Activated naive CD4-positive, alpha-beta T cell treated with anti-CD3 and anti-CD28 coated beads, Interleukin-2, amount 50 U/mL, for 24 hours (primary cell): ENCODE results near the gene PCSK6.
"Not testable (repeated sequence)": the region's sequence is repeated elsewhere in the genome, so short reads cannot be mapped to it uniquely, and the experiment has no call there.

Experiments
- H3K27ac Mint-ChIP-seq: one replicate; pipeline ENCODE4 v1.8.0; 2021; ENCODE audit warnings: mild to moderate bottlenecking, mixed read lengths
- H3K27me3 Mint-ChIP-seq: one replicate; pipeline ENCODE4 v1.8.0; 2021; ENCODE audit warnings: mixed read lengths
- H3K36me3 Mint-ChIP-seq: one replicate; pipeline ENCODE4 v1.8.0; 2021; ENCODE audit warnings: mixed read lengths
- H3K4me1 Mint-ChIP-seq: one replicate; pipeline ENCODE4 v1.8.0; 2021; ENCODE audit warnings: mixed read lengths
- H3K4me3 Mint-ChIP-seq: one replicate; pipeline ENCODE4 v1.8.0; 2021; ENCODE audit warnings: mild to moderate bottlenecking, mixed read lengths
- H3K9me3 Mint-ChIP-seq: one replicate; pipeline ENCODE4 v1.8.0; 2021; ENCODE audit warnings: mixed read lengths

Gene PCSK6

GRCh38 chr15:101375006-101375405 is 114.5 kb downstream of the PCSK6 start:
- H3K27me3 Mint-ChIP-seq, H3K36me3 Mint-ChIP-seq, H3K27ac Mint-ChIP-seq, H3K4me1 Mint-ChIP-seq, H3K4me3 Mint-ChIP-seq, H3K9me3 Mint-ChIP-seq: not testable (repeated sequence)

GRCh38 chr15:101374326-101374725 is 115.2 kb downstream of the PCSK6 start:
- H3K27ac Mint-ChIP-seq, result no peak overlapping the region
- no peak overlapping the region for H3K4me3 Mint-ChIP-seq
- peaks cover 1% of the 10 kb centered on the region for H3K27me3 Mint-ChIP-seq
- H3K4me1 Mint-ChIP-seq, result no peaks in the 10 kb centered on the region
- H3K9me3 Mint-ChIP-seq, result no peaks in the 10 kb centered on the region
- H3K36me3 Mint-ChIP-seq, result no peaks in the 10 kb centered on the region

GRCh38 chr15:101373577-101373976 is 115.9 kb downstream of the PCSK6 start:
- no peak overlapping the region for H3K27ac Mint-ChIP-seq
- peaks cover 1% of the 10 kb centered on the region for H3K27me3 Mint-ChIP-seq
- no peaks in the 10 kb centered on the region for H3K4me1 Mint-ChIP-seq
- no peaks in the 10 kb centered on the region for H3K9me3 Mint-ChIP-seq
- no peaks in the 10 kb centered on the region for H3K36me3 Mint-ChIP-seq
- no peak overlapping the region for H3K4me3 Mint-ChIP-seq

GRCh38 chr15:101372960-101373525 is 116.5 kb downstream of the PCSK6 start:
- H3K27me3 Mint-ChIP-seq, result peaks cover 1% of the 10 kb centered on the region
- no peaks in the 10 kb centered on the region for H3K9me3 Mint-ChIP-seq
- H3K4me3 Mint-ChIP-seq, result no peak overlapping the region
- H3K27ac Mint-ChIP-seq, result no peak overlapping the region
- H3K4me1 Mint-ChIP-seq, result no peaks in the 10 kb centered on the region
- no peaks in the 10 kb centered on the region for H3K36me3 Mint-ChIP-seq

- Mint-ChIP-seq H3K9me3 (no peaks in the 10 kb centered on the region), H3K36me3 (no peaks in the 10 kb centered on the region), H3K27ac (no peak overlapping the region), H3K4me3 (no peak overlapping the region), H3K4me1 (no peaks in the 10 kb centered on the region), H3K27me3 (peaks cover 1% of the 10 kb centered on the region)
Measured at GRCh38 chr15:101372149-101372577, 117.3 kb downstream of the PCSK6 start.

GRCh38 chr15:101371519-101371918 is 118.0 kb downstream of the PCSK6 start:
- no peaks in the 10 kb centered on the region for H3K36me3 Mint-ChIP-seq
- no peak overlapping the region for H3K4me3 Mint-ChIP-seq
- no peak overlapping the region for H3K27ac Mint-ChIP-seq
- H3K27me3 Mint-ChIP-seq, result peaks cover 1% of the 10 kb centered on the region
- H3K4me1 Mint-ChIP-seq, result no peaks in the 10 kb centered on the region
- H3K9me3 Mint-ChIP-seq, result no peaks in the 10 kb centered on the region

- Mint-ChIP-seq H3K27me3 (peaks cover 1% of the 10 kb centered on the region), H3K9me3 (no peaks in the 10 kb centered on the region), H3K36me3 (no peaks in the 10 kb centered on the region), H3K4me3 (no peak overlapping the region), H3K27ac (no peak overlapping the region), H3K4me1 (no peaks in the 10 kb centered on the region)
Measured at GRCh38 chr15:101371081-101371480, 118.4 kb downstream of the PCSK6 start.

GRCh38 chr15:101370330-101371024 is 119.0 kb downstream of the PCSK6 start:
- Mint-ChIP-seq H3K27ac (no peak overlapping the region), H3K4me3 (no peak overlapping the region), H3K27me3 (peaks cover 1% of the 10 kb centered on the region), H3K9me3 (no peaks in the 10 kb centered on the region), H3K4me1 (no peaks in the 10 kb centered on the region), H3K36me3 (no peaks in the 10 kb centered on the region)

- Mint-ChIP-seq H3K9me3 (no peaks in the 10 kb centered on the region), H3K4me1 (no peaks in the 10 kb centered on the region), H3K27ac (no peak overlapping the region), H3K4me3 (no peak overlapping the region), H3K36me3 (no peaks in the 10 kb centered on the region), H3K27me3 (peaks cover 4% of the 10 kb centered on the region)
Measured at GRCh38 chr15:101369676-101370075, 119.8 kb downstream of the PCSK6 start.

GRCh38 chr15:101368861-101369642 is 120.5 kb downstream of the PCSK6 start:
- H3K27me3 Mint-ChIP-seq, result peaks cover 3% of the 10 kb centered on the region
- no peaks in the 10 kb centered on the region for H3K4me1 Mint-ChIP-seq
- H3K4me3 Mint-ChIP-seq, result no peak overlapping the region
- no peaks in the 10 kb centered on the region for H3K36me3 Mint-ChIP-seq
- no peaks in the 10 kb centered on the region for H3K9me3 Mint-ChIP-seq
- no peak overlapping the region for H3K27ac Mint-ChIP-seq

- no peaks in the 10 kb centered on the region for H3K36me3 Mint-ChIP-seq
- H3K4me3 Mint-ChIP-seq, result no peak overlapping the region
- H3K27me3 Mint-ChIP-seq, result peaks cover 2% of the 10 kb centered on the region
- H3K9me3 Mint-ChIP-seq, result no peaks in the 10 kb centered on the region
- H3K4me1 Mint-ChIP-seq, result no peaks in the 10 kb centered on the region
- no peak overlapping the region for H3K27ac Mint-ChIP-seq
Measured at GRCh38 chr15:101368086-101368780, 121.3 kb downstream of the PCSK6 start.

- no peak overlapping the region for H3K27ac Mint-ChIP-seq
- no peaks in the 10 kb centered on the region for H3K9me3 Mint-ChIP-seq
- H3K4me3 Mint-ChIP-seq, result no peak overlapping the region
- no peaks in the 10 kb centered on the region for H3K4me1 Mint-ChIP-seq
- peaks cover 2% of the 10 kb centered on the region for H3K27me3 Mint-ChIP-seq
- H3K36me3 Mint-ChIP-seq, result no peaks in the 10 kb centered on the region
Measured at GRCh38 chr15:101366853-101367252, 122.7 kb downstream of the PCSK6 start.

- Mint-ChIP-seq H3K9me3 (no peaks in the 10 kb centered on the region), H3K36me3 (no peaks in the 10 kb centered on the region), H3K27me3 (peaks cover 6% of the 10 kb centered on the region), H3K27ac (no peak overlapping the region), H3K4me1 (no peaks in the 10 kb centered on the region), H3K4me3 (no peak overlapping the region)
Measured at GRCh38 chr15:101362986-101363566, 126.4 kb downstream of the PCSK6 start.

GRCh38 chr15:101362359-101362758 is 127.1 kb downstream of the PCSK6 start:
- H3K4me1 Mint-ChIP-seq, result no peaks in the 10 kb centered on the region
- H3K9me3 Mint-ChIP-seq, result no peaks in the 10 kb centered on the region
- H3K4me3 Mint-ChIP-seq, result no peak overlapping the region
- H3K36me3 Mint-ChIP-seq, result no peaks in the 10 kb centered on the region
- H3K27ac Mint-ChIP-seq, result no peak overlapping the region
- peaks cover 6% of the 10 kb centered on the region for H3K27me3 Mint-ChIP-seq

GRCh38 chr15:101361418-101361817 is 128.1 kb downstream of the PCSK6 start:
- H3K4me3 Mint-ChIP-seq, result no peak overlapping the region
- no peak overlapping the region for H3K27ac Mint-ChIP-seq
- no peaks in the 10 kb centered on the region for H3K4me1 Mint-ChIP-seq

More at GRCh38 chr15:101361418-101361817, 128.1 kb downstream of the PCSK6 start:
- H3K9me3 Mint-ChIP-seq, result no peaks in the 10 kb centered on the region
- no peaks in the 10 kb centered on the region for H3K36me3 Mint-ChIP-seq
- peaks cover 6% of the 10 kb centered on the region for H3K27me3 Mint-ChIP-seq
